Caco-2 (cell line): ENCODE results near the gene KRTAP16-1. TPM values are rescaled to one million over a fixed set of nuclear protein-coding genes. Genes with fewer than 3 reads are reported as not detected.

Experiments used
- BruUV-seq: library from RNA; stranded (reverse); fragments of 400-500 nt; replicated peaks from 2 replicates; lab custom pipeline; 2021; lab: Mats Ljungman, UMichigan
- CTCF ChIA-PET: fragments of 300-600 bp; sonication (Branson Sonifier 250); formaldehyde crosslinking; loops from one replicate; lab custom pipeline; 2022; ENCODE audit warnings: antibody characterized with exemption; lab: Charles Lee
- POLR2A ChIA-PET: fragments of 300-600 bp; sonication (Branson Sonifier 250); formaldehyde crosslinking; loops from one replicate; lab custom pipeline; 2022; ENCODE audit warnings: antibody characterized with exemption; lab: Charles Lee
- DNase-seq, 2 experiments: peaks; one replicate each; pipeline versions ENCODE4 v3.0.0 to v3.0.0-alpha.2; 2020 to 2022
- H3K27me3 ChIP-seq: replicated peaks from 2 replicates; pipeline ENCODE4 v1.6.0; 2011; ENCODE audit warnings: low read length; ENCODE audit not compliant: control insufficient read depth, insufficient read depth
- H3K36me3 ChIP-seq: 2 replicates; pipeline ENCODE4 v1.5.1; 2011; ENCODE audit warnings: low read length; ENCODE audit not compliant: control insufficient read depth, insufficient read depth
- H3K4me1 ChIP-seq: fragments of 250-450 bp; sonication (Bioruptor Pico); 2 replicates; pipeline ENCODE4 v1.5.1; 2020; ENCODE audit warnings: mild to moderate bottlenecking
- H3K4me3 ChIP-seq: 2 replicates; pipeline ENCODE4 v1.5.1; 2011; ENCODE audit warnings: low read depth, mild to moderate bottlenecking, control low read depth, low read length
- H3K9me3 ChIP-seq: fragments of 250-450 bp; sonication (Bioruptor Pico); 2 replicates; pipeline ENCODE4 v1.5.1; 2020; ENCODE audit warnings: mild to moderate bottlenecking, moderate library complexity
- H3K27ac Mint-ChIP-seq: one replicate; pipeline ENCODE4 v1.8.0; 2022; ENCODE audit warnings: mixed read lengths; ENCODE audit not compliant: unreplicated experiment
- H3K27me3 Mint-ChIP-seq: one replicate; pipeline ENCODE4 v1.8.0; 2022; ENCODE audit warnings: mixed read lengths; ENCODE audit not compliant: insufficient read depth, unreplicated experiment
- H3K36me3 Mint-ChIP-seq: one replicate; pipeline ENCODE4 v1.8.0; 2022; ENCODE audit warnings: mild to moderate bottlenecking, mixed read lengths; ENCODE audit not compliant: insufficient read depth, unreplicated experiment
- H3K4me1 Mint-ChIP-seq: one replicate; pipeline ENCODE4 v1.8.0; 2022; ENCODE audit warnings: low read depth, mixed read lengths; ENCODE audit not compliant: unreplicated experiment
- H3K4me3 Mint-ChIP-seq: one replicate; pipeline ENCODE4 v1.8.0; 2022; ENCODE audit warnings: mild to moderate bottlenecking, moderate library complexity, mixed read lengths; ENCODE audit not compliant: unreplicated experiment
- H3K9me3 Mint-ChIP-seq: one replicate; pipeline ENCODE4 v1.8.0; 2022; ENCODE audit warnings: mixed read lengths; ENCODE audit not compliant: unreplicated experiment
- CTCF ChIP-seq, 2 experiments: fragments of 200-600 bp in 1 of 2; IDR thresholded peaks; 1 replicate in 1 of 2; 2 replicates in 1 of 2; pipeline versions ENCODE4 v1.5.1 to v1.8.0; 2011 to 2022; ENCODE audit warnings: antibody characterized with exemption in 1 of 2, control low read depth in 1 of 2, inconsistent platforms in 1 of 2, low read depth in 1 of 2, low read length in 1 of 2, mild to moderate bottlenecking in 1 of 2, moderate library complexity in 1 of 2; ENCODE audit not compliant: insufficient read depth in 1 of 2, severe bottlenecking in 1 of 2, unreplicated experiment in 1 of 2
- intact Hi-C: fragments of 100-400 bp; cut with micrococcal nuclease; formaldehyde crosslinking; loops from one replicate; pipeline ENCODE4 v1.10.0; 2022; ENCODE audit not compliant: unreplicated experiment
- total RNA-seq: library from RNA; stranded (reverse); gene quantifications from 2 replicates; pipeline ENCODE4 v1.2.3, GENCODE V29; 2022

Gene KRTAP16-1
- total RNA-seq, 1 experiment from 2014 or later, result not detected

DNA sequence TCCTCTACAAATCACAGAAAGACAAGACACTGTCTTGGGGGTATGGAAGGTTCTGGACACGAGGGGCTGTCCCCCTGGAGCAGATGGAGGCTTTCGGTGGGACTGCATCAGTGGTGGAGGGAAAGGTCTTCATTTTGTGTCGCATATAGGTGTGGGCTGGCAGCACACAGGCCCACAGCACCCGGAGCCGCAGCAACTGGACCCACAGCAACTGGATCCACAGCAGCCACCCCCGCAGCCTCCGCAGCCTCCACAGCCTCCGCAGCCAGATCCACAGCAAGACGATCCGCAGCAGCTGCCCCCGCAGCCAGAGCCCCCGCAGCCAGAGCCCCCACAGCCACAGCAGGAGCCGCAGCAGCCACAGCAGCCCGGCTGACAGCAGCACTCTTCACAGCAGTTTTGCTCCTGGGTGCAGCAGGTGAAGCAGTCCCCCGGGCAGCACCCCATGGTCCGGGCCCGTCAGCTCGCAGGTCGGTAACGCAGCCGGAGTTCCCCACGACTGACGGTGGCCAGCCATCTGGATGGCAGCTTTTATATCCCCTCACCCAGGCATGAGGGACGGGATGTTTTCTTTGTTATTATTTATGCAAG is 6.2 kb upstream of the KRTAP16-1 start, which contains the start of gene KRTAP17-1:
TSS of gene KRTAP17-1 (minus strand) at position 507 of the 591 bp plus-strand sequence. CDS start at position 447, 60 bp downstream.
- no peak for TF ChIP-seq CTCF (IDR thresholded peaks at IDR 0.05; ENCODE audit: insufficient read depth in 1 of 2, low read depth in 1 of 2, low read length in 1 of 2, severe bottlenecking in 1 of 2, unreplicated experiment in 1 of 2)
- Histone ChIP-seq H3K27me3 (no peaks in the 10 kb centered on the region), H3K36me3 (no peaks in the 10 kb centered on the region), H3K4me3 (no peak within 1 kb of the TSS), H3K4me1 (no peaks in the 10 kb centered on the region), H3K9me3 (peaks cover 13% of the 10 kb centered on the region)
- Mint-ChIP-seq H3K27me3 (no peaks in the 10 kb centered on the region), H3K27ac (no peak within 1 kb of the TSS), H3K4me3 (no peak within 1 kb of the TSS), H3K4me1 (no peaks in the 10 kb centered on the region), H3K36me3 (no peaks in the 10 kb centered on the region), H3K9me3 (peaks cover 14% of the 10 kb centered on the region)
- POLR2A ChIA-PET, result no interaction called here
- no TSS peak for BruUV-seq
- DNase-seq, result no peak
- intact Hi-C loops, result no loop called here
- CTCF ChIA-PET, result interaction anchor here (0.5 kb wide), 1 partner anchor 416 kb away, joined by 3 read pairs; no protein-coding TSS in a partner anchor

DNA sequence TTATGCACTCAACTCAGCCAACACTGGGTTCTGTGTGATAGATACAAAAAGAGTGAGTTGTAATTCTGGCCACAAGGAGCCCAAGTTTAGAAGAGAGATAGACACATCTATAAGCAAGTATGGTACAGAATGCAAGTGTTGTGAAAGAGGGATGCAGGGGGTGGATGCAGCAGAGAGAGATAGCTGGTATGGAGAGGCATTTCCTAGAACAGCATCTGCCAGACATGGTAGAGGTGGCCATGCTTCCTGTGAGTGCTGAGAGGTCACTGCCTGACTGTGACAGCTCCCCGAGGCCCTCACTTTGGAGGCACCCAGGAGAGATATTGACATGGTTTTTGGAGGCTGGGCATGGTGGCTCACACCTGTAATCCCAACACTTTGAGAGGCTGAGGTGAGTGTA is 2.0 kb upstream of the KRTAP16-1 start:
- Mint-ChIP-seq H3K4me3 (no peak overlapping the region), H3K9me3 (no peaks in the 10 kb centered on the region), H3K36me3 (no peaks in the 10 kb centered on the region), H3K4me1 (no peaks in the 10 kb centered on the region), H3K27me3 (no peaks in the 10 kb centered on the region), H3K27ac (no peak overlapping the region)
- intact Hi-C loops, result no loop called here
- Histone ChIP-seq H3K4me1 (no peaks in the 10 kb centered on the region), H3K27me3 (no peaks in the 10 kb centered on the region), H3K36me3 (no peaks in the 10 kb centered on the region), H3K4me3 (no peak overlapping the region), H3K9me3 (no peaks in the 10 kb centered on the region)
- POLR2A ChIA-PET, result no interaction called here
- CTCF ChIA-PET, result no interaction called here
- DNase-seq, result no peak
- no peak for TF ChIP-seq CTCF (IDR thresholded peaks at IDR 0.05; ENCODE audit: insufficient read depth in 1 of 2, low read depth in 1 of 2, low read length in 1 of 2, severe bottlenecking in 1 of 2, unreplicated experiment in 1 of 2)
- BruUV-seq, result no TSS peak

DNA sequence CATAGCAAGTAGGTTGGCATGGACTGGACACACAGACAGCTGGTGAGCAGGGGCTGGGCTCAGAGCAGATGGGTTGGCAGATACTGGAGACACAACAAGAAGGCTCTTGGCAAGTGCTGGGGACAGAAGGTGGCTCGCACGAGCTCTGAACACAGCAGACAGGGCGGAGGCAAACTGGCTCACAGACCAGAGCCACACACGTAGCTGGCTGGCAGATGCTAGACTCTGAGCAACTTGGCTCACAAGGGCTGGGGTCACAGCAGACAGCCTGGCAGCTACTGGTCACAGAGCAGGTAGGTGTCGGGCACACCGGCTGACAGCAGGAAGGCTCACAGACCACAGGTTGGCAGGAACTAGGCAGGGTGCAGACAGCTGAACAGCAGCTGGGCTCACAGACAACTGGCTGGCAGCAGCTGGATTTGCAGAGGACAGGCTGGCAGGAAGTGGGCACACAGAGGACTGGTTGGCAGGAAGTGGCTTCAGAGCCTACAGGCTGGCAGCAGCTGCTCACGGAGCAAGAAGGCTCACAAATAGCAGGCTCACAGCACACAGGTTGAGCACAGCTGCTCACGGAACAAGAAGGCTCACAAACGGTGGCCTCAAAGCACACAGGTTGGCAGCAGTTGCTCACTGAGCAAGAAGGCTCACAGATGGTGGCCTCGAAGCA is 725 bp downstream of the KRTAP16-1 start:
- ChIA-PET POLR2A (no interaction called here), CTCF (interaction anchor here (1.6 kb wide), 1 partner anchor 14 kb away, joined by 4 read pairs; no protein-coding TSS in a partner anchor)
- DNase-seq, result no peak
- no peak for TF ChIP-seq CTCF (IDR thresholded peaks at IDR 0.05; ENCODE audit: insufficient read depth in 1 of 2, low read depth in 1 of 2, low read length in 1 of 2, severe bottlenecking in 1 of 2, unreplicated experiment in 1 of 2)
- no TSS peak for BruUV-seq
- Mint-ChIP-seq H3K4me1 (no peaks in the 10 kb centered on the region), H3K4me3 (no peak overlapping the region), H3K36me3 (no peaks in the 10 kb centered on the region), H3K9me3 (no peaks in the 10 kb centered on the region), H3K27me3 (no peaks in the 10 kb centered on the region), H3K27ac (no peak overlapping the region)
- intact Hi-C loops, result no loop called here
- no peaks in the 10 kb centered on the region for H3K27me3 ChIP-seq
- no peak overlapping the region for H3K4me3 ChIP-seq
- no peaks in the 10 kb centered on the region; the same call in 1 of the 2 replicates for H3K9me3 ChIP-seq
- no peaks in the 10 kb centered on the region for H3K36me3 ChIP-seq
- H3K4me1 ChIP-seq, result no peaks in the 10 kb centered on the region
